ENCODE data around the gene CNOT2. TPM values are rescaled to one million over a fixed set of nuclear protein-coding genes. Genes with fewer than 3 reads are reported as not detected.
A peak's percentile ranks its signal among the peaks of the same experiment; 100 is the strongest.

CNOT2 gene
- total and polyA plus RNA-seq, 2 experiments from 2014 or later: 110 to 152 TPM

- TF ChIP-seq REST (IDR thresholded peaks at IDR 0.05; ENCODE audit: unreplicated experiment): no peak
- TF ChIP-seq, protein P1, sequence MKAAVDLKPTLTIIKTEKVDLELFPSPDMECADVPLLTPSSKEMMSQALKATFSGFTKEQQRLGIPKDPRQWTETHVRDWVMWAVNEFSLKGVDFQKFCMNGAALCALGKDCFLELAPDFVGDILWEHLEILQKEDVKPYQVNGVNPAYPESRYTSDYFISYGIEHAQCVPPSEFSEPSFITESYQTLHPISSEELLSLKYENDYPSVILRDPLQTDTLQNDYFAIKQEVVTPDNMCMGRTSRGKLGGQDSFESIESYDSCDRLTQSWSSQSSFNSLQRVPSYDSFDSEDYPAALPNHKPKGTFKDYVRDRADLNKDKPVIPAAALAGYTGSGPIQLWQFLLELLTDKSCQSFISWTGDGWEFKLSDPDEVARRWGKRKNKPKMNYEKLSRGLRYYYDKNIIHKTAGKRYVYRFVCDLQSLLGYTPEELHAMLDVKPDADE (IDR thresholded peaks at IDR 0.05): no peak
These were observed 49.2 kb upstream of the CNOT2 start (continued) for GRCh38 chr12:70194076-70194475.

GRCh38 chr12:70196811-70197281 is 46.4 kb upstream of the CNOT2 start:
- H3K36me3 ChIP-seq (ENCODE audit: insufficient read depth): no peaks in the 10 kb centered on the region
- Mint-ChIP-seq H3K27me3 (ENCODE audit: insufficient read depth, low read depth, poor library complexity) (no peaks in the 10 kb centered on the region), H3K9me3 (no peaks in the 10 kb centered on the region), H3K4me1 (peaks cover 8% of the 10 kb centered on the region; the same call in 2 of the 3 replicates), H3K4me3 (no peak overlapping the region), H3K27ac (peak overlapping the region; percentile 53; the same call in 1 of the 2 replicates), H3K36me3 (ENCODE audit: low read depth) (no peaks in the 10 kb centered on the region)
- no peaks in the 10 kb centered on the region for H3K9me2 ChIP-seq (ENCODE audit: insufficient read depth)
- H3K79me2 ChIP-seq (replicated peaks; ENCODE audit: insufficient read depth): no peaks in the 10 kb centered on the region
- ATAC-seq (no peak), DNase-seq (ENCODE audit: low spot score) (no peak)
- H2AFZ ChIP-seq: 0 out of 2 replicates have a peak overlapping the region, but pooled peaks have one; percentile 0
- no peaks in the 10 kb centered on the region for H4K20me1 ChIP-seq (replicated peaks; ENCODE audit: insufficient read depth)
- H3K27ac ChIP-seq (ENCODE audit: low read depth): no peak overlapping the region
- no peak overlapping the region for H3K4me2 ChIP-seq
- no peaks in the 10 kb centered on the region for H3K27me3 ChIP-seq (ENCODE audit: insufficient read depth)
- H3F3A ChIP-seq (replicated peaks; ENCODE audit: low read depth): no peaks in the 10 kb centered on the region
- H3K4me1 ChIP-seq (ENCODE audit: insufficient read depth): no peaks in the 10 kb centered on the region
- no peak overlapping the region for H3K4me3 ChIP-seq
- no peak for TF ChIP-seq ZNF114 (CRISPR knock-in tag; IDR thresholded peaks at IDR 0.05)
- TF ChIP-seq POLR2AphosphoS5 (IDR thresholded peaks at IDR 0.05; ENCODE audit: low read depth): no peak
- no peak for TF ChIP-seq REST (IDR thresholded peaks at IDR 0.05; ENCODE audit: unreplicated experiment)
- no peak for TF ChIP-seq STAT1 (IDR thresholded peaks at IDR 0.05; ENCODE audit: unreplicated experiment)
- TF ChIP-seq NANOG (IDR thresholded peaks at IDR 0.05; ENCODE audit: borderline replicate concordance): no peak
- TF ChIP-seq, protein P2, sequence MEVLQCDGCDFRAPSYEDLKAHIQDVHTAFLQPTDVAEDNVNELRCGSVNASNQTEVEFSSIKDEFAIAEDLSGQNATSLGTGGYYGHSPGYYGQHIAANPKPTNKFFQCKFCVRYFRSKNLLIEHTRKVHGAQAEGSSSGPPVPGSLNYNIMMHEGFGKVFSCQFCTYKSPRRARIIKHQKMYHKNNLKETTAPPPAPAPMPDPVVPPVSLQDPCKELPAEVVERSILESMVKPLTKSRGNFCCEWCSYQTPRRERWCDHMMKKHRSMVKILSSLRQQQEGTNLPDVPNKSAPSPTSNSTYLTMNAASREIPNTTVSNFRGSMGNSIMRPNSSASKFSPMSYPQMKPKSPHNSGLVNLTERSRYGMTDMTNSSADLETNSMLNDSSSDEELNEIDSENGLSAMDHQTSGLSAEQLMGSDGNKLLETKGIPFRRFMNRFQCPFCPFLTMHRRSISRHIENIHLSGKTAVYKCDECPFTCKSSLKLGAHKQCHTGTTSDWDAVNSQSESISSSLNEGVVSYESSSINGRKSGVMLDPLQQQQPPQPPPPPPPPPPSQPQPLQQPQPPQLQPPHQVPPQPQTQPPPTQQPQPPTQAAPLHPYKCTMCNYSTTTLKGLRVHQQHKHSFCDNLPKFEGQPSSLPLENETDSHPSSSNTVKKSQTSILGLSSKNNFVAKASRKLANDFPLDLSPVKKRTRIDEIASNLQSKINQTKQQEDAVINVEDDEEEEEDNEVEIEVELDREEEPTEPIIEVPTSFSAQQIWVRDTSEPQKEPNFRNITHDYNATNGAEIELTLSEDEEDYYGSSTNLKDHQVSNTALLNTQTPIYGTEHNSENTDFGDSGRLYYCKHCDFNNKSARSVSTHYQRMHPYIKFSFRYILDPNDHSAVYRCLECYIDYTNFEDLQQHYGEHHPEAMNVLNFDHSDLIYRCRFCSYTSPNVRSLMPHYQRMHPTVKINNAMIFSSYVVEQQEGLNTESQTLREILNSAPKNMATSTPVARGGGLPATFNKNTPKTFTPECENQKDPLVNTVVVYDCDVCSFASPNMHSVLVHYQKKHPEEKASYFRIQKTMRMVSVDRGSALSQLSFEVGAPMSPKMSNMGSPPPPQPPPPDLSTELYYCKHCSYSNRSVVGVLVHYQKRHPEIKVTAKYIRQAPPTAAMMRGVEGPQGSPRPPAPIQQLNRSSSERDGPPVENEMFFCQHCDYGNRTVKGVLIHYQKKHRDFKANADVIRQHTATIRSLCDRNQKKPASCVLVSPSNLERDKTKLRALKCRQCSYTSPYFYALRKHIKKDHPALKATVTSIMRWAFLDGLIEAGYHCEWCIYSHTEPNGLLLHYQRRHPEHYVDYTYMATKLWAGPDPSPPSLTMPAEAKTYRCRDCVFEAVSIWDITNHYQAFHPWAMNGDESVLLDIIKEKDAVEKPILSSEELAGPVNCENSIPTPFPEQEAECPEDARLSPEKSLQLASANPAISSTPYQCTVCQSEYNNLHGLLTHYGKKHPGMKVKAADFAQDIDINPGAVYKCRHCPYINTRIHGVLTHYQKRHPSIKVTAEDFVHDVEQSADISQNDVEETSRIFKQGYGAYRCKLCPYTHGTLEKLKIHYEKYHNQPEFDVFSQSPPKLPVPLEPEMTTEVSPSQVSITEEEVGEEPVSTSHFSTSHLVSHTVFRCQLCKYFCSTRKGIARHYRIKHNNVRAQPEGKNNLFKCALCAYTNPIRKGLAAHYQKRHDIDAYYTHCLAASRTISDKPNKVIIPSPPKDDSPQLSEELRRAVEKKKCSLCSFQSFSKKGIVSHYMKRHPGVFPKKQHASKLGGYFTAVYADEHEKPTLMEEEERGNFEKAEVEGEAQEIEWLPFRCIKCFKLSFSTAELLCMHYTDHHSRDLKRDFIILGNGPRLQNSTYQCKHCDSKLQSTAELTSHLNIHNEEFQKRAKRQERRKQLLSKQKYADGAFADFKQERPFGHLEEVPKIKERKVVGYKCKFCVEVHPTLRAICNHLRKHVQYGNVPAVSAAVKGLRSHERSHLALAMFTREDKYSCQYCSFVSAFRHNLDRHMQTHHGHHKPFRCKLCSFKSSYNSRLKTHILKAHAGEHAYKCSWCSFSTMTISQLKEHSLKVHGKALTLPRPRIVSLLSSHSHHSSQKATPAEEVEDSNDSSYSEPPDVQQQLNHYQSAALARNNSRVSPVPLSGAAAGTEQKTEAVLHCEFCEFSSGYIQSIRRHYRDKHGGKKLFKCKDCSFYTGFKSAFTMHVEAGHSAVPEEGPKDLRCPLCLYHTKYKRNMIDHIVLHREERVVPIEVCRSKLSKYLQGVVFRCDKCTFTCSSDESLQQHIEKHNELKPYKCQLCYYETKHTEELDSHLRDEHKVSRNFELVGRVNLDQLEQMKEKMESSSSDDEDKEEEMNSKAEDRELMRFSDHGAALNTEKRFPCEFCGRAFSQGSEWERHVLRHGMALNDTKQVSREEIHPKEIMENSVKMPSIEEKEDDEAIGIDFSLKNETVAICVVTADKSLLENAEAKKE (CRISPR knock-in tag; IDR thresholded peaks at IDR 0.05): no peak
- TF ChIP-seq JUNB (IDR thresholded peaks at IDR 0.05; ENCODE audit: unreplicated experiment): no peak
- TF ChIP-seq, protein P1 (IDR thresholded peaks at IDR 0.05): no peak
- no peak for TF ChIP-seq ZNF331 (CRISPR knock-in tag; IDR thresholded peaks at IDR 0.05; ENCODE audit: low read depth)
